Stimulated activated CD4-positive, alpha-beta T cell treated with anti-CD3 and anti-CD28 coated beads, Interleukin-2, amount 100 ng/mL, for 4 hours (primary cell): ENCODE measurements around the gene AIG1.
"Not testable (repeated sequence)": the region's sequence is repeated elsewhere in the genome, so short reads cannot be mapped to it uniquely, and the experiment has no call there.

Experiments
- DNase-seq: peaks from one replicate; pipeline ENCODE4 v3.0.0-alpha.2; 2020; ENCODE audit warnings: low read depth

The AIG1 gene

GRCh38 chr6:143279385-143279784 is 218.7 kb downstream of the AIG1 start:
- no peak for DNase-seq

GRCh38 chr6:143283887-143284645 is 223.4 kb downstream of the AIG1 start:
- DNase-seq, result no peak

GRCh38 chr6:143286251-143286795 is 225.6 kb downstream of the AIG1 start:
- no peak for DNase-seq

- no peak for DNase-seq
These were observed 228.2 kb downstream of the AIG1 start for GRCh38 chr6:143288923-143289322.

GRCh38 chr6:143290206-143290605 is 229.5 kb downstream of the AIG1 start:
- DNase-seq, result no peak

- no peak for DNase-seq
These were observed 232.8 kb downstream of the AIG1 start for GRCh38 chr6:143293523-143293922.

- DNase-seq, result no peak
These were observed 233.7 kb downstream of the AIG1 start for GRCh38 chr6:143294265-143294860.

- no peak for DNase-seq
These were observed 235.2 kb downstream of the AIG1 start for GRCh38 chr6:143295932-143296331.

GRCh38 chr6:143298071-143298470 is 237.4 kb downstream of the AIG1 start:
- no peak for DNase-seq

- no peak for DNase-seq
These were observed 238.8 kb downstream of the AIG1 start for GRCh38 chr6:143299253-143300166.

GRCh38 chr6:143301188-143301587 is 240.5 kb downstream of the AIG1 start:
- DNase-seq, result no peak

- DNase-seq, result not testable (repeated sequence)
These were observed 247.1 kb downstream of the AIG1 start for GRCh38 chr6:143307760-143308159.

GRCh38 chr6:143313163-143313562 is 252.5 kb downstream of the AIG1 start:
- DNase-seq, result no peak

- no peak for DNase-seq
These were observed 260.9 kb downstream of the AIG1 start for GRCh38 chr6:143321491-143322086.

GRCh38 chr6:143322386-143322785 is 261.7 kb downstream of the AIG1 start:
- DNase-seq, result no peak

GRCh38 chr6:143323729-143324470 is 263.2 kb downstream of the AIG1 start:
- DNase-seq, result no peak

- no peak for DNase-seq
These were observed 264.9 kb downstream of the AIG1 start for GRCh38 chr6:143325379-143326140.

GRCh38 chr6:143328876-143329275 is 268.2 kb downstream of the AIG1 start:
- no peak for DNase-seq

GRCh38 chr6:143329323-143329722 is 268.6 kb downstream of the AIG1 start:
- DNase-seq, result no peak

GRCh38 chr6:143331362-143331761 is 270.7 kb downstream of the AIG1 start:
- no peak for DNase-seq
